Esophagus (tissue), 2 donors: ENCODE data around the gene SLFN5. TPM values are rescaled to one million over a fixed set of nuclear protein-coding genes. Genes with fewer than 3 reads are reported as not detected.
"Not testable (repeated sequence)": the region's sequence is repeated elsewhere in the genome, so short reads cannot be mapped to it uniquely, and the experiment has no call there.

Source experiments
- H3K27ac ChIP-seq, 2 donors: one replicate each; pipeline ENCODE4 v1.5.1; 2013; ENCODE audit warnings: low read depth in 2 of 2, mild to moderate bottlenecking in 2 of 2, inconsistent platforms in 1 of 2, low read length in 1 of 2, moderate library complexity in 1 of 2
- H3K27me3 ChIP-seq, 2 donors: one replicate each; pipeline ENCODE4 v1.6.1; 2013; ENCODE audit warnings: low read length in 2 of 2, control low read depth in 1 of 2, mild to moderate bottlenecking in 1 of 2; ENCODE audit not compliant: insufficient read depth in 2 of 2, control insufficient read depth in 1 of 2
- H3K36me3 ChIP-seq, 2 donors: one replicate each; pipeline ENCODE4 v1.6.1; 2013; ENCODE audit warnings: low read length in 1 of 2; ENCODE audit not compliant: control insufficient read depth in 2 of 2, insufficient read depth in 2 of 2
- H3K4me1 ChIP-seq, 2 donors: one replicate each; pipeline ENCODE4 v1.6.1; 2013; ENCODE audit warnings: low read length in 1 of 2; ENCODE audit not compliant: control insufficient read depth in 2 of 2, insufficient read depth in 2 of 2
- H3K4me3 ChIP-seq, 2 donors: one replicate each; pipeline ENCODE4 v1.5.1; 2013; ENCODE audit warnings: low read length in 2 of 2, mild to moderate bottlenecking in 2 of 2, low read depth in 1 of 2, moderate library complexity in 1 of 2
- H3K9me3 ChIP-seq, 2 donors: one replicate each; pipeline ENCODE4 v1.6.1; 2013; ENCODE audit warnings: mild to moderate bottlenecking in 2 of 2, low read depth in 1 of 2, low read length in 1 of 2, moderate library complexity in 1 of 2; ENCODE audit not compliant: control insufficient read depth in 2 of 2, insufficient read depth in 1 of 2
- WGBS, 2 donors: extraction: QIAGEN DNeasy Blood & Tissue Kit; methylation state at CpG; one replicate each; pipeline ENCODE4 v1.1.7; 2013; 5-methylcytosine and 5-hydroxymethylcytosine counted together
- polyA plus RNA-seq, 2 donors: library from polyadenylated mRNA; stranded (reverse); fragments of 200-250 nt; gene quantifications; one replicate each; pipeline ENCODE4 v1.2.3, GENCODE V29; 2013
- donor health status: healthy with polysubstance abuse.
- donor health status: Bipolar disorder and iron deficiency.

The SLFN5 gene
- polyA plus RNA-seq, 2 donors = 2.8 to 3.1 TPM

DNA sequence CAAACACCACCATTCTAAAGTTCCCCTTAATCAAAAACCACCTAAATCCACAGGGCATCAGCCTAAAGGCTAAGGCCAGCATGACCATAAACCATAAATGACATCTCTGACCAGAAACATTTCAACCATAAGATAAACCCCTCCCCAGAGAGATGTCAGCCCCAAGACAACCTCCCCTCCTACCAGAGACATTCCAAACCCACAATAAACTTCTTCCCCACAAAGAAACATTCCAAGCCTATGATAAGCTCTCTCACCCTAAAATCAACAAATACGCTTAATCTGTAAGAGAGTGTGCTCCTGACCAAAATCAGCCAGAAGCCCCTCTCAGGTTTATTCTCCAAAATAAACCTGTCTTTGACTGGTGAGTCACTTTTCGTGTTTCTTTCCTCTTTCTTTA lies 54.8 kb downstream of the SLFN5 start:
- Histone ChIP-seq H3K27me3 (no peaks in the 10 kb centered on the region), H3K9me3 (peaks cover 0 to 3% of the 10 kb centered on the region in 2 donors), H3K4me1 (no peaks in the 10 kb centered on the region), H3K4me3 (no peak overlapping the region), H3K36me3 (no peaks in the 10 kb centered on the region), H3K27ac (no peak overlapping the region)
- 86 to 87% methylated on average over 2 of the region's 2 CpGs for WGBS, 2 donors

DNA sequence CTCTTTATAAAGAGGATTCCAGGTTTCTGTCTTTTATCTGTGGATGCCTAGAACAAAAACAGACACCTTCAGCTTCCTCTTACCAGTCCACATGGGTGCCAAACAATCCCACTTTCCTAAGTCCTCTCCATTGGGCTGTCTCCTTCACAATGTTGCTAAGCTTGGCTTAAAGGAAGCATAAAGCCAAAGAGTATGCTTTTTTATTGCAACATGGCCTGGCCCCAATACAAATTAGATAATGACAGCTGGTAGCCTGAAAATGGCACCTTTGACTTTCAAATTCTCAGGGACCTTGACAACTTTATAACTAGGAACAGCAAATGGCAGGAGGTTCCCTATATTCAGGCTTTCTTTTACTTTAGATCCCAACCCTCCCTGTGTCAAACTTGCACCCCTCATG lies 55.8 kb downstream of the SLFN5 start:
- Histone ChIP-seq H3K27ac (no peak overlapping the region), H3K36me3 (no peaks in the 10 kb centered on the region), H3K27me3 (no peaks in the 10 kb centered on the region), H3K4me3 (no peak overlapping the region), H3K9me3 (peaks cover 0 to 3% of the 10 kb centered on the region in 2 donors), H3K4me1 (no peaks in the 10 kb centered on the region)

DNA sequence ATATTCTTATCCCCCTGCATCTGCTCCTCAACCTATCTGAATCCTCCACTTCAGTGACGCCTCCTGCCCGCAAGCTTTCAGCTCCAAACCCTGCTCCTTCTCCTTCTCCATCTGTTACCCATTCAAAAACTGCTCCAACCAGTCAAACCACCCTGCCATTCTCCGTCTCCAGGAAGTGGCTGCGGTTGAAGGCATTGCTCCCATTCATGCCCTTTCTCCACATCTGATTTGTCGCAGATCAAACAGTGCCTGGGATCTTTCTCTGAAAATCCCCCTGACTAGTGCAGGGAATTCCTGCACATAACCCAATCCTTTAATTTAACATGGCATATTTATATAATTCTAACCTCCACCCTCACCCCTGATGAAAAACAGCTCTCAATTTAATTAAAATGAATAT lies 56.3 kb downstream of the SLFN5 start:
- WGBS, 2 donors = 30 to 51% methylated on average over 5 of the region's 5 CpGs
- no peaks in the 10 kb centered on the region for H3K27me3 ChIP-seq
- no peaks in the 10 kb centered on the region for H3K4me1 ChIP-seq
- H3K9me3 ChIP-seq = peaks cover 0 to 3% of the 10 kb centered on the region in 2 donors
- no peak overlapping the region for H3K27ac ChIP-seq
- no peak overlapping the region for H3K4me3 ChIP-seq
- no peaks in the 10 kb centered on the region for H3K36me3 ChIP-seq

DNA sequence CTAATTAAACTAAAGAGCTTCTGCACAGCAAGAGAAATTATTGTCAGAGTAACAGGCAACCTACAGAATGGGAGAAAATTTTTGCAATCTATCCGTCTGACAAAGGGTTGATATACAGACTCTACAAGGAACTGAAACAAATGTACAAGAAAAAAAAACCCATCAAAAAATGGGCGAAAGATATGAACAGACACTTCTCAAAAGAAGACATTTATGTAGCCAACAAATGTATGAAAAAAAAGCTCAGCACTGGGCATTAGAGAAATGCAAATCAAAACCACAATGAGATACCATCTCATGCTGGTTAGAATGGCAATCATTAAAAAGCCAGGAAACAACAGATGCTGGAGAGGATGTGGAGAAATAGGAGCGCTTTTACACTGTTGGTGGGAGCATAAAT lies 66.5 kb downstream of the SLFN5 start:
- H3K36me3 ChIP-seq, H3K9me3 ChIP-seq, H3K27me3 ChIP-seq, H3K4me1 ChIP-seq, H3K27ac ChIP-seq, H3K4me3 ChIP-seq: not testable (repeated sequence)
- WGBS, 2 donors = 59 to 80% methylated on average over 3 of the region's 3 CpGs

- H3K27ac ChIP-seq = no peak overlapping the region
- H3K4me1 ChIP-seq = peaks cover 0 to 11% of the 10 kb centered on the region in 2 donors
- WGBS, 2 donors = 60 to 68% methylated on average over 3 of the region's 3 CpGs
- no peaks in the 10 kb centered on the region for H3K27me3 ChIP-seq
- no peak overlapping the region for H3K4me3 ChIP-seq
- no peaks in the 10 kb centered on the region for H3K36me3 ChIP-seq
- H3K9me3 ChIP-seq = no peaks in the 10 kb centered on the region
These were observed 69.5 kb downstream of the SLFN5 start for GRCh38 chr17:35312346-35312745.

DNA sequence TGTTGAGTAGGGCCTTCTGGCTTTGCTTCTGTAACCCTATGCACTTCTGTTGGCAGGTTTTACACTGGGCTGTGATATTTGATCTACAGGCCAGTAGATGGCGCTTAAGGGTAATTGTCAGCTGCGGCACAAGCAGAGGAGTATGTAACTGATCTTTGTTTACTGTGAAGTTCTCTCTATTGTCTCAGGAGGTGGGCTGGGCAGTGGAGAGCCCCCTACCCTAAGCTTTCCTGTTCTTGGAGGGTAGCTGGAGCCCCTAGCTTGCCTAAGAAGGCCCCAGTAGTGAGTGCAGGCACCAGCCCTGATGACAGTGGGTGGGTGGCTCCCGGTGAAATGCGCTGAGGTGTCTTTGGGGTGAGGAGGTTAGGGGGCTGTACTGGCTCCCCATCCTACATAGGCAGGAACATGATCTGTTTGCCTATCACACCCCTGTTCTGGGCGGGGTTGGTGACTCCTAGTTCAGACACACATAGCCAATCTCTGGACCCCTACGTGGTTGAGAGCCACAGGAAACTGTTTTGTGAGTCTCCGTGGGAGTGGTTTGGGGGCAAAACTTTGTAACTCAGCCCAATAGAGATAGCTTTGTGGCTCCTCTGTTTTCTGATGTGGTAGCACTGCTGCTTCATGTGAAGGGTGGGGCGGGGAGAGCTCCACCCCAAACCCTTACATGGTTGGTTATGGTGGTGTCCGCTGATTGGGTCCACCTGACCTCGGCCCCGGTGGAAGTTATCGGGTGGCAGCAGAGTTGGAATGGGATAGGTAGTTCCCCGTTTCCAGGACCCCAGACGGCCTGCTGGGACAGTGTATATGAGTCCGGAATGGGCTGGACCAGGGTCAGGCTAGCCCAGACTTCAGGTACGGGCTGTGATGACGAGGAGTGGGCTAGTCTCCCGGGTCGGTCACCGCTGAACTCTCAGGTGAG lies 70.2 kb downstream of the SLFN5 start:
- H3K4me3 ChIP-seq = peak overlapping the region; percentile 18 to 29
- H3K9me3 ChIP-seq = no peaks in the 10 kb centered on the region
- peak overlapping the region; percentile 65 to 76 for H3K27ac ChIP-seq
- H3K36me3 ChIP-seq = no peaks in the 10 kb centered on the region
- WGBS, 2 donors = 22 to 32% methylated on average over 20 of the region's 20 CpGs
- H3K4me1 ChIP-seq = peaks cover 0 to 11% of the 10 kb centered on the region in 2 donors
- no peaks in the 10 kb centered on the region for H3K27me3 ChIP-seq

- no peaks in the 10 kb centered on the region for H3K36me3 ChIP-seq
- H3K4me3 ChIP-seq = peak overlapping the region; percentile 18 to 24
- peak overlapping the region; percentile 28 to 65 for H3K27ac ChIP-seq
- WGBS, 2 donors = 22 to 23% methylated on average over 19 of the region's 19 CpGs
- H3K9me3 ChIP-seq = no peaks in the 10 kb centered on the region
- no peaks in the 10 kb centered on the region for H3K27me3 ChIP-seq
- H3K4me1 ChIP-seq = peaks cover 0 to 11% of the 10 kb centered on the region in 2 donors
These were observed 71.1 kb downstream of the SLFN5 start for GRCh38 chr17:35313875-35314409.

DNA sequence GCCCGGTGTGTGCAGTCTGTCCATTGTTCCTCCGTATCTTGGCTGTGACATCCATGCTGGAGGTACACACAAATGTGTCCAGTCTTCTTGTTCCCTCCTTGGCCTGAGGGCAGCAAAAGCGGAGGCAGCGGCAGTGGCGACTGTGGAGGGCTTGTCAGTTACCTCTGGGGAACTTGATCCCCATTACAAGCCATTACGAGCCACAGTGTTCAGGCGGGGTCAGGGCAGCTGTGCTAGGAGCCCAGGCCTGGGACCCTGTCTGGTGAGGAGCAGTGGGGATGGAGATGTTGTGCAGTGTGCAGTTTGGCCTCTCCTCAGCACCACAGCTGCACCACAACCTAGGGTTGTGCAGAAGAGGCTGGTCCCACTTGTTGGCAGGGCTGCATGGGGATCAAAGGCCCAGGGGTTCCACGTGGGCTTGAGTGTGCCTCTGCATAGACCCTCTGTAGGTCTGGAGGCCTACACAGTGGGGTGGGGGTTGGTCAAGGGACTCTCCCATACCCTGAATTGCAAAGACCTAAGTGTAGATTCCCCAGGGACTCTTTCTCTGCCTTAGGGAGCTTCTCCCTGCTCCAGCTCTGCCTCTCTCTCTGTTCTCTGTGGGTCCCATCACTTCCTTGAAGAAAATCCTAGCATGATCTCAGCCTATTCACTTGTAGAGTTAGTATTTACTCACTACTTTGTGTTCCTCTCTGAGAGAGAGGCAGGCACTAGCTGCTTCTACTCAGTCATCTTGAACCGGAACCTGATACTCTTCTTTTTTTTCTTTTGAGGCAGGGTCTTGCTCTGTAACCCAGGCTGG lies 71.7 kb downstream of the SLFN5 start:
- peaks cover 0 to 11% of the 10 kb centered on the region in 2 donors for H3K4me1 ChIP-seq
- WGBS, 2 donors = 59 to 61% methylated on average over 9 of the region's 9 CpGs
- no peak overlapping the region for H3K4me3 ChIP-seq
- H3K9me3 ChIP-seq = no peaks in the 10 kb centered on the region
- H3K36me3 ChIP-seq = no peaks in the 10 kb centered on the region
- H3K27me3 ChIP-seq = no peaks in the 10 kb centered on the region
- H3K27ac ChIP-seq = peak overlapping the region; percentile 68 to 90

- Histone ChIP-seq H3K4me3 (no peak overlapping the region), H3K4me1 (peaks cover 0 to 11% of the 10 kb centered on the region in 2 donors), H3K36me3 (no peaks in the 10 kb centered on the region), H3K27me3 (no peaks in the 10 kb centered on the region), H3K9me3 (no peaks in the 10 kb centered on the region), H3K27ac (peak overlapping the region; percentile 68 to 90)
- 26 to 29% methylated on average over 5 of the region's 5 CpGs for WGBS, 2 donors
These were observed 72.4 kb downstream of the SLFN5 start for GRCh38 chr17:35315283-35315682.
